ENCODE data around the gene OAF.

DNA sequence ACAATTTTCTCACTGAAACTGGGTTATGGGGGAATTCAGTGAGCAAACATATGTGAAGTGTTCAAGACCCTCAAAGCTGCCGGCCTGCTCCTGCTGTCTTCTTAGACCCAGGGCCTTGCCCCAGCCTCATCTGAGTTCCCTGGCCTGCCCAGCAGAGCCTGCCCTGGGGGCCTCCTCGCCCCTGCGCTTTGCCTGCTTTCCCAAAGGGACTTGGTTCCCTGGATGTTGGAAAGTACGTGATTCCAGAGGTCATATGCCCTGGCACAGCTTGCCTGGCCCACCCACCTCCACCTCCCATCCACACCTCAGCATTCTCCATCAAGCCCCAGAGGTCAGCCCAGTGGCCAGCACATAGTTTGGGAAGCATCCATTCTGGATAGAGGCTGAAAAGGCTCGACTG, 15.4 kb downstream of the OAF start:
- TF ChIP-seq, protein P1, sequence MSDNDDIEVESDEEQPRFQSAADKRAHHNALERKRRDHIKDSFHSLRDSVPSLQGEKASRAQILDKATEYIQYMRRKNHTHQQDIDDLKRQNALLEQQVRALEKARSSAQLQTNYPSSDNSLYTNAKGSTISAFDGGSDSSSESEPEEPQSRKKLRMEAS (IDR thresholded peaks at IDR 0.05) = no peak
- TF ChIP-seq FOXM1 (IDR thresholded peaks at IDR 0.05; ENCODE audit: borderline replicate concordance, low read depth) (no peak), YY1 (IDR thresholded peaks at IDR 0.05; ENCODE audit: low read depth) (no peak), RAD21 (IDR thresholded peaks at IDR 0.05; ENCODE audit: low read depth) (no peak), ZBTB7A (IDR thresholded peaks at IDR 0.05; ENCODE audit: low read depth) (no peak), CEBPB (IDR thresholded peaks at IDR 0.05) (no peak)
- TF ChIP-seq, protein P2, sequence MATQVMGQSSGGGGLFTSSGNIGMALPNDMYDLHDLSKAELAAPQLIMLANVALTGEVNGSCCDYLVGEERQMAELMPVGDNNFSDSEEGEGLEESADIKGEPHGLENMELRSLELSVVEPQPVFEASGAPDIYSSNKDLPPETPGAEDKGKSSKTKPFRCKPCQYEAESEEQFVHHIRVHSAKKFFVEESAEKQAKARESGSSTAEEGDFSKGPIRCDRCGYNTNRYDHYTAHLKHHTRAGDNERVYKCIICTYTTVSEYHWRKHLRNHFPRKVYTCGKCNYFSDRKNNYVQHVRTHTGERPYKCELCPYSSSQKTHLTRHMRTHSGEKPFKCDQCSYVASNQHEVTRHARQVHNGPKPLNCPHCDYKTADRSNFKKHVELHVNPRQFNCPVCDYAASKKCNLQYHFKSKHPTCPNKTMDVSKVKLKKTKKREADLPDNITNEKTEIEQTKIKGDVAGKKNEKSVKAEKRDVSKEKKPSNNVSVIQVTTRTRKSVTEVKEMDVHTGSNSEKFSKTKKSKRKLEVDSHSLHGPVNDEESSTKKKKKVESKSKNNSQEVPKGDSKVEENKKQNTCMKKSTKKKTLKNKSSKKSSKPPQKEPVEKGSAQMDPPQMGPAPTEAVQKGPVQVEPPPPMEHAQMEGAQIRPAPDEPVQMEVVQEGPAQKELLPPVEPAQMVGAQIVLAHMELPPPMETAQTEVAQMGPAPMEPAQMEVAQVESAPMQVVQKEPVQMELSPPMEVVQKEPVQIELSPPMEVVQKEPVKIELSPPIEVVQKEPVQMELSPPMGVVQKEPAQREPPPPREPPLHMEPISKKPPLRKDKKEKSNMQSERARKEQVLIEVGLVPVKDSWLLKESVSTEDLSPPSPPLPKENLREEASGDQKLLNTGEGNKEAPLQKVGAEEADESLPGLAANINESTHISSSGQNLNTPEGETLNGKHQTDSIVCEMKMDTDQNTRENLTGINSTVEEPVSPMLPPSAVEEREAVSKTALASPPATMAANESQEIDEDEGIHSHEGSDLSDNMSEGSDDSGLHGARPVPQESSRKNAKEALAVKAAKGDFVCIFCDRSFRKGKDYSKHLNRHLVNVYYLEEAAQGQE (IDR thresholded peaks at IDR 0.05; ENCODE audit: low read depth) = no peak
